HG02938 (cell line): ENCODE measurements around the gene GAS7.

ENCODE experiments used
- ATAC-seq: cut with Tn5 transposase; IDR thresholded peaks from one replicate; pipeline ENCODE4 v1.9.1; 2021; ENCODE audit warnings: mild to moderate bottlenecking, moderate library complexity; ENCODE audit not compliant: unreplicated experiment

GAS7 gene

DNA sequence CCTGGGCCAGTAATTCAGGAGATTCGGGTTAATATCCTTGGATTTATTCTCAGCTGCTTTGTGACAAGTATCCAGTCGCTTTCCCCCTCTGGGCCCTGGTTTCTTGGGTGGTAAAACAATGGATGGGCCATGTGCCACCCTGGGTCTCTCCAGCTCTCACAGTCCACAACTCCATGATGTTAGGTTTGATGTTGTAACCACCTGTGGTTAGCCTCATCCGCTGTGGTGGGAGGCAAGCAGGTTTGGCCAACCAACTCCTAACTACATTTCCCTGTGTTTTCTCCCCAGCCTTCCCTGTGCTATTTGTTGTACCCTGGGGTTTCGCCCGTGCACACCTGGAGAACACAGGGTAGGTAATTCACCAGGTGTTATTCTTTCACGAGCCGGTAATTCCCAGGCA is 337.6 kb downstream of the GAS7 start:
- no peak for ATAC-seq
